Fibroblast of skin of left biceps (primary cell): Measurements from ENCODE around the gene DOP1A.
A peak's percentile ranks its signal among the peaks of the same experiment; 100 is the strongest.

Experiments used
- DNase-seq, 2 experiments: peaks; one replicate each; pipeline ENCODE4 v3.0.0-alpha.2; 2013; ENCODE audit warnings: low read depth in 2 of 2

DOP1A gene

GRCh38 chr6:83199863-83200225 is 132.4 kb downstream of the DOP1A start:
- no peak for DNase-seq

- DNase-seq, result no peak
Measured at GRCh38 chr6:83202031-83202430, 134.6 kb downstream of the DOP1A start.

GRCh38 chr6:83215131-83216047 is 147.9 kb downstream of the DOP1A start:
- peak in 1 of 2 experiments; percentile 48 for DNase-seq

GRCh38 chr6:83216806-83217205 is 149.3 kb downstream of the DOP1A start:
- DNase-seq, result no peak
